Activated CD8-positive, alpha-beta T cell treated with anti-CD3 and anti-CD28 coated beads, Interleukin-2, amount 10 ng/mL, durations not matched to agents 7 days and 5 days (primary cell): ENCODE results near the gene PDE6D. TPM values are rescaled to one million over a fixed set of nuclear protein-coding genes. Genes with fewer than 3 reads are reported as not detected.

Experiments used
- ATAC-seq: fragments of 150-1000 bp; cut with Tn5 transposase; one replicate; pipeline ENCODE4 v1.10.0; 2021; ENCODE audit warnings: moderate library complexity
- CTCF ChIA-PET: fragments of 350-600 bp; sonication (Branson Sonifier 250); formaldehyde crosslinking; loops from one replicate; lab custom pipeline; 2021; ENCODE audit warnings: antibody characterized with exemption; lab: Charles Lee
- POLR2A ChIA-PET: fragments of 350-600 bp; sonication (Branson Sonifier 250); formaldehyde crosslinking; loops from one replicate; lab custom pipeline; 2021; ENCODE audit warnings: antibody characterized with exemption; lab: Charles Lee
- DNase-seq: peaks from one replicate; pipeline ENCODE4 v3.0.0-alpha.2; 2020
- H3K27ac Mint-ChIP-seq: one replicate; pipeline ENCODE4 v1.8.0; 2021; ENCODE audit warnings: mild to moderate bottlenecking, mixed read lengths
- H3K27me3 Mint-ChIP-seq: one replicate; pipeline ENCODE4 v1.8.0; 2021; ENCODE audit warnings: low read depth, mixed read lengths
- H3K36me3 Mint-ChIP-seq: one replicate; pipeline ENCODE4 v1.8.0; 2021; ENCODE audit warnings: low read depth, mixed read lengths
- H3K4me1 Mint-ChIP-seq: one replicate; pipeline ENCODE4 v1.8.0; 2021; ENCODE audit warnings: low read depth, mixed read lengths
- H3K4me3 Mint-ChIP-seq: one replicate; pipeline ENCODE4 v1.8.0; 2021; ENCODE audit warnings: mild to moderate bottlenecking, mixed read lengths
- H3K9me3 Mint-ChIP-seq: one replicate; pipeline ENCODE4 v1.8.0; 2022; ENCODE audit warnings: mixed read lengths; ENCODE audit not compliant: insufficient read depth
- total RNA-seq, 2 experiments: library from RNA; stranded (reverse); gene quantifications; one replicate each; pipeline ENCODE4 v1.2.3, GENCODE V29; 2021

Gene PDE6D
- total RNA-seq, 2 experiments from 2014 or later = 31.9 to 35.1 TPM

DNA sequence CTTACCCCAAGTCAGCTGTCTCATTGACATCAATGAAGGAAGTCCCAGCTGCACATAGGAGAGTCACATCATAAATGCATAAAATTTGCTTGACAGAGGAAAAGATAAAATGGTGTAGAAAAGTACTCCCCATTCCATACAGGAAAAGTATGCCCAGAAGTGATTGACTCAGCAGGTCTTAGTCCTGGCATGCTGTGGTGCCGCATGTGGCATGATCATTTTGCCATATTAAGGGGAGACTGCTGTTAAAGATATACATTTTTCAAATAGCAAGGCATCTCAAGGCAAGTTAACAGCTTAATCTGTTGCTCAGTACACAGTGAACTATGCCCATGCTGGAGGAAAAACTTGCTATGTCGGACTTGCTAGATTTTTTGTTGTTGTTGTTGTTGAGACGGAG is 13.3 kb upstream of the PDE6D start:
- Mint-ChIP-seq H3K27ac (no peak overlapping the region), H3K4me1 (no peaks in the 10 kb centered on the region), H3K27me3 (no peaks in the 10 kb centered on the region), H3K9me3 (no peaks in the 10 kb centered on the region), H3K4me3 (no peak overlapping the region), H3K36me3 (peaks cover 38% of the 10 kb centered on the region)
- DNase-seq (no peak), ATAC-seq (no peak)
- POLR2A ChIA-PET = no interaction called here
- CTCF ChIA-PET = interaction anchor here (1.0 to 1.5 kb wide), 2 partner anchors 9 to 10 kb away, joined by 3 to 6 read pairs; partner anchors contain the start of gene COPS7B

DNA sequence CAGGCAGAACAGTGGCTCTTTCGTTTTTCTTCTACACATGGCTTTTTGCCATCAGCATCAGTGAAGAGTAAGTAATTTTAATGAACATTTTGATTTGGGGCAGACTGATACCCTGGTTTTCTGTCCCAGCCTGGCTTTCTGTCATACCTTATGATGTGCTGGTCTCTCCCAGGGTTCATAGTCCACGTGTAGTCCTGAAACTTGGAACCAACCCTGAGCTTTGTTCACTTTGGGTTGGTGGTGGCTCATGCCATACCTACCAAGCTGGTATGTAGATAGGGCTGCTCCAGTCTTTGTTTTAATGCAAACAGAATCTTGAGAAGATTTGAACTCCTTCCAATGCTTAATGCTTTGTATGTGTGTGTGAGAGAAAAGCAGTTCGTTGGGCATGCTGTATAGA is 10.0 kb upstream of the PDE6D start:
- H3K36me3 Mint-ChIP-seq = peaks cover 24% of the 10 kb centered on the region
- ChIA-PET POLR2A (no interaction called here), CTCF (interaction anchor here (1.0 kb wide), 1 partner anchor 10 kb away, joined by 3 read pairs; no protein-coding TSS in a partner anchor)
- no peak overlapping the region for H3K27ac Mint-ChIP-seq
- no peaks in the 10 kb centered on the region for H3K9me3 Mint-ChIP-seq
- H3K4me3 Mint-ChIP-seq = no peak overlapping the region
- no peak for DNase-seq
- no peaks in the 10 kb centered on the region for H3K27me3 Mint-ChIP-seq
- peaks cover 20% of the 10 kb centered on the region for H3K4me1 Mint-ChIP-seq
- ATAC-seq = no peak

DNA sequence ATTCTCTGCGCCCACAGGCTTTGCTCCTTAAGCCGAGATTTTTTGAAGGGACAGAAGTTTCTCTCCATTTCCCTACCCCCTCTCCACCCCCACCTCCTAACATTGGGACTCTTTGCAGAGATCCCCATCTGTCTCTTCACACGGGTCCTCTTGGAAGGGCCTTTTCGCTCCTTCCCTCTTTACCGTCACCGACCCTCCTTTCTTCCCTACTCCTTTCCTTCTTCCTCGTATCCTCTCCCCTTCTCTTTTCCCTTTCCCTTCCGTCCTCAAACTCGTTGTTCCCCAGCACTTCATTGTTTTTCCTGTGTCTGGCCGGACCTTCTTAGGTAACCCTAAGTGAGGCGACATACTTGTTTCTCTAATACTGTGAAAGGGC is 5.8 kb upstream of the PDE6D start:
- Mint-ChIP-seq H3K4me3 (peak overlapping the region; percentile 91), H3K4me1 (peaks cover 50% of the 10 kb centered on the region), H3K27ac (peak overlapping the region; percentile 84), H3K9me3 (no peaks in the 10 kb centered on the region), H3K27me3 (no peaks in the 10 kb centered on the region), H3K36me3 (peaks cover 10% of the 10 kb centered on the region)
- DNase-seq = no peak
- ChIA-PET CTCF (interaction anchor here (1.5 to 3.4 kb wide), 3 partner anchors 10 to 73 kb away, joined by 8 to 16 read pairs (median 16); no protein-coding TSS in a partner anchor), POLR2A (interaction anchor here (1.3 kb wide), 1 partner anchor 10 kb away, joined by 5 read pairs; no protein-coding TSS in a partner anchor)
- ATAC-seq = no peak

DNA sequence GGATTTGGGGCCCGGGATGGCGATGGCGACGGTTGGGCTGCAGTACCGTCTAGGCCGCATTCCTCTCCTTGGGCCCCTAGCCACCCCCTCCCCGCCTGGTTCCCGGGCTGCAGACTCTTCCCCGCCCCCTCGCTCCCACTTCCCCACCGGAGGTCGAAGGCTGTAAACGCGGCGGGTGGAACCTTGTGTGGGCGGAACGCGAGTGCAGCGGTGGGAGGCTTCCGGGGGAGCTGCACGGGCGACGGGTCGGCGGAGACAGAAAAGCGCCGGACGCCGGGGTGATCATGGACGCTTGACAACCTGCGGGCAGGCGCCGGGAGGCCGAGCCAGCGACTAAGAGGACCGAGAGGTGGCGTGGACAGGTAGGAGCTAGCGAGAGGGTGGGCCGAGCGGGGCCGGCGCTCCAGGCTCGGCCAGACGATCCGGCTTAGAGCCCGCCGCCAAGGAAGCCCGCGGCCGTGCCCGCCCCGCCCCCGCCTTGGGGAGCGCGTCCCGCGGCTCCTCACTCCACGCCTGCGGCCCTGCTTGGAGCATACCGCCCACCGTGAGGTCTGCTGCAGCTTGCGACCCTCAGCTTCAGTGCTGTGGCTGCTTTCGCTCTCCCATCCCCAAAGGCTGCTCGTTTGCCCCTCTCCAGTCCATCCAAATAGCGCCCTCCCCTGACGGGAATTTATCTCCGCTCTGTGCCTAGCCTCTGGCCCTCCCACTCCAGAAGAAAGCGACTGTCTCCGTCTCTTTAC is 5.3 kb upstream of the PDE6D start, which contains the start of gene COPS7B:
Gene COPS7B, plus strand, starts transcription at position 269 of the 740 bp plus-strand sequence. CDS start 2,126 bp downstream, outside the sequence.
- H3K27me3 Mint-ChIP-seq = no peaks in the 10 kb centered on the region
- H3K4me3 Mint-ChIP-seq = peak within 1 kb of the TSS; percentile 91
- ATAC-seq (peak; percentile 73), DNase-seq (peak; percentile 84)
- H3K9me3 Mint-ChIP-seq = no peaks in the 10 kb centered on the region
- POLR2A ChIA-PET = interaction anchor here (0.8 to 1.5 kb wide), 4 partner anchors 10 to 1478 kb away, joined by 3 to 8 read pairs (median 6); partner anchors contain the start of gene PTMA
- CTCF ChIA-PET = interaction anchor here (0.7 to 3.4 kb wide), 11 partner anchors 8 to 174 kb away, joined by 3 to 16 read pairs (median 5); partner anchors contain the start of gene PTMA
- H3K36me3 Mint-ChIP-seq = peaks cover 8% of the 10 kb centered on the region
- peak within 1 kb of the TSS; percentile 84 for H3K27ac Mint-ChIP-seq
- H3K4me1 Mint-ChIP-seq = peaks cover 51% of the 10 kb centered on the region

DNA sequence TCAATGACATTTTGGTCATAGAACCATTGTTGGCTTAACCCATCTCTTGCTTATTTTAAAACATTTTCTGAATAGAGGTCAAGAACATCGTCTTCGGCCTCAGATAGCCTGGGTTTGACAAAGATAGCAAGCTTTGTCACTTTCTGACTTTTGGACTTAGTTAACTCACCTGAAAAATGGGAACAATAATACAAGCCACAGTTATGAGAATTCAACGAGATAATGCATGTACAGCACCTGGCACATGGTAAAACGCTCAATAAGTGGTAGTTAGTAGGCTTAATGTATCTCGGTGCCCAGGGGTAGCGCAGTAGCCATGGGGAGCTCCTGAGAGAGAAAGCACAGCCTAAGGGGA is 4.7 kb upstream of the PDE6D start:
- Mint-ChIP-seq H3K27ac (peak overlapping the region; percentile 75), H3K4me1 (peaks cover 53% of the 10 kb centered on the region), H3K4me3 (peak overlapping the region; percentile 91), H3K36me3 (peaks cover 8% of the 10 kb centered on the region), H3K27me3 (no peaks in the 10 kb centered on the region), H3K9me3 (no peaks in the 10 kb centered on the region)
- POLR2A ChIA-PET = interaction anchor here (0.8 to 1.5 kb wide), 4 partner anchors 11 to 1478 kb away, joined by 3 to 8 read pairs (median 6); partner anchors contain the start of gene PTMA
- CTCF ChIA-PET = interaction anchor here (0.7 to 3.4 kb wide), 11 partner anchors 8 to 174 kb away, joined by 3 to 16 read pairs (median 5); partner anchors contain the start of gene PTMA
- DNase-seq = no peak
- no peak for ATAC-seq

DNA sequence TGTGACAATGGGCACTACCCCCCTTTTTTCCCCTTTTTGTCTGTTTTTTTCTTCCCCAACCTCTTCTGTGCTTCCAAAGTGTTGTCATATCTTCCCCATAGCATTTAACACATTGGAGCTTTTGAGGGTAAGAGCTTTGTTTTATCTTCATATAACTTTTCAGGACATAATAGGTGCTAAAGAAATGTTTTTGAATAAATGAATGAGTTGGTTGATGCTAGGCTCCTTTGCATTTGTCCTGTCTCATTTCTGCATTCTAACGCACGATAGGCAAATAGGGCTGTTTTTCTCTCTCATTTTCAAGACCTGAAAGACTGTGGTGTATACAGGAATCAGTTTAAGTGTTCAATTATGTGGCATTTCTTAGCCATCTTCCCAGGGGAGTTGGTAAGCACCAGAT is 4.3 kb upstream of the PDE6D start:
- POLR2A ChIA-PET = interaction anchor here (0.8 to 1.5 kb wide), 4 partner anchors 11 to 1477 kb away, joined by 3 to 8 read pairs (median 6); partner anchors contain the start of gene PTMA
- no peak for ATAC-seq

DNA sequence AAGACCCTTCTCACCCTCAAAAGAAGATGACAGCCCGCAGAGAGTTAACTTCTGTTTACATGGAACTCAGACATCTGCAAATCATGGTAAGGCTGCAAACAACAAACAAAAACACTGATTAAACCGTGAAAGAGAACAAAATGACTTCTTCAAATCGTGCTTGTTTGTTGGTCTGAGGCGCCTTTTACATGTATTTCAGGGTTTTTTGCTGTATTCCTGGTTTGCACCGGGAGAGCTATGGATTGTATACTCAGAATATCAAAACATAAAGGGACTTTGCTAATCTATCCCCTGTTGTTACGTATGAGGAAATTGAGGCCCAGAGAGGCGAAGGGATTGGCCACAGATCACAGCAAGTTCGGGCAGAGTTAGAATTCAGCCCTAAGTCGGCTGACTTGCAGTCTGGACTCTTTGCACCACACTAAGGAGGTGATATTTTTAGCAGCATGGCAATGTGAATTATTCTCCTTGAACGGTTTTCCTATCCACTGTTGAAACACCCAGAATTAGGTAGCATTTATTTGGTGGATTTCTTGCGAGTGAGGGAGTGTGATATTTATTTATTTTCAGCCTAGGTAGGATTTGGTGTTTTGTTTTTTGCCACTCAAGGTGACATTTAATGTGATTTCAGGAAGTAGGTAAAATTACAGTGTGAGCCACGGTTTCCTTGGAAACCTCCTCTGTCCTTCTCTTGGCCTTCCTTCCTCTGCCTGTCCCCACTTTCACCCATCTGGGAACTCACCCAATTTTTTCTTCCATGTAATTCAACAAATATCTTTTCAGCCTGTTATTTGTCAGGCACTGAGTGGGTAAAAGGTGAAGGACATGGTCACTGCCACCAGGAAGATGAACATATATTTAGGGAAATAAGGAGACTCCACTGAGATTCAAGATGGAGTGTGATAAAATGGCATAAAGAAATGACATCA is 980 bp upstream of the PDE6D start:
- CTCF ChIA-PET = interaction anchor here (0.6 to 1.0 kb wide), 2 partner anchors 67 to 104 kb away, joined by 3 read pairs; no protein-coding TSS in a partner anchor
- peak; percentile 10 for ATAC-seq
- H3K9me3 Mint-ChIP-seq = no peaks in the 10 kb centered on the region

More for the DNA sequence above, 4.3 kb upstream of the PDE6D start:
- Mint-ChIP-seq H3K9me3 (no peaks in the 10 kb centered on the region), H3K27ac (no peak overlapping the region), H3K4me3 (peak overlapping the region; percentile 91), H3K27me3 (no peaks in the 10 kb centered on the region), H3K4me1 (peaks cover 53% of the 10 kb centered on the region), H3K36me3 (peaks cover 8% of the 10 kb centered on the region)
- CTCF ChIA-PET = interaction anchor here (0.7 to 3.4 kb wide), 10 partner anchors 8 to 173 kb away, joined by 3 to 16 read pairs (median 6); partner anchors contain the start of gene PTMA
- DNase-seq = no peak

DNA sequence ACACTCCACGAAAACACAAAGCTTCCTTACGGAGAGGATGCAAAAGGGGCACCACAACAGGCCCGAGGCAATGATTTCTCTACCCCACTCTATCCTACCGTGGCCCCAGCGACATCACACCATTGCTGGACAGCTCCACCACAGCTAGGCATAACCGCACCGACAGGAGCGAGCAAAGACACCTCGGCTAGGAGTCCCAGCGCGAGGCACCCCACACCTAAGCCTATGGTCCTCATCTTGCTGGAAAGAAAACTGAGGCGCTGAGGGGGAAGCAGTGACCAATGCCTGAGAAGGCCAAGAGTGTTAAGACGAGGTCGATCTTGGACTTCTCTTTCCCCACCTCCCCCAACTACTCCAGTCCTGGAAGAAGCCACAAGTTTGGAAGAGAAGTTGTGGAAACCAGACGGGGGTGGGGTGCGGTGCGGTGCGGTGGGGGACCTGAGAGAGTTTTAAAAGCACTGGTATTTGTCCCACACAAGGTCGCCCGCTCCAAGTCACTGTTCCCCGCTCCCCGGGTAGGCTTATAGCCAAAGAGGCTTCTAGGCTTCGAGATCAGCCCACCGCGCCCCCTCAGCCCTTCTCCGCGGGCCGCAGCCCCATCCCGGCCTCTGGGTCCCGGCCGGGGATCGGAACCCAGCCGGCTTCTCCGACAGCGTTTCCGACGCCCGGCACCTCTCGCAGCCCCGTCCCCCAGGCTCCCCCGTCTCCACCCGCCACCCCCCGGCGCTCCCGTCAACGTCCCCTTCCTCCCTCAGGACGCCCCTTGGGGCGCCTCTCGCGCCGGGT is 766 bp downstream of the PDE6D start:
- ATAC-seq = no peak
- H3K27me3 Mint-ChIP-seq = peaks cover 4% of the 10 kb centered on the region
- peaks cover 36% of the 10 kb centered on the region for H3K4me1 Mint-ChIP-seq
- DNase-seq = peak; percentile 30
- peaks cover 4% of the 10 kb centered on the region for H3K36me3 Mint-ChIP-seq
- H3K27ac Mint-ChIP-seq = peak overlapping the region; percentile 60
- POLR2A ChIA-PET = interaction anchor here (0.6 to 1.8 kb wide), 2 partner anchors 36 to 72 kb away, joined by 3 to 5 read pairs; partner anchors contain the start of gene PTMA
- H3K9me3 Mint-ChIP-seq = no peaks in the 10 kb centered on the region
- H3K4me3 Mint-ChIP-seq = peak overlapping the region; percentile 94
- CTCF ChIA-PET = interaction anchor here (3.4 kb wide), 1 partner anchor 66 kb away, joined by 17 read pairs; no protein-coding TSS in a partner anchor

More for the DNA sequence above, 980 bp upstream of the PDE6D start:
- peaks cover 4% of the 10 kb centered on the region for H3K27me3 Mint-ChIP-seq
- POLR2A ChIA-PET = interaction anchor here (1.8 kb wide), 1 partner anchor 74 kb away, joined by 5 read pairs; the partner anchor contains the start of gene PTMA
- H3K4me1 Mint-ChIP-seq = peaks cover 50% of the 10 kb centered on the region
- DNase-seq = peak; percentile 52
- peaks cover 4% of the 10 kb centered on the region for H3K36me3 Mint-ChIP-seq
- H3K4me3 Mint-ChIP-seq = peak overlapping the region; percentile 94
- H3K27ac Mint-ChIP-seq = peak overlapping the region; percentile 92

DNA sequence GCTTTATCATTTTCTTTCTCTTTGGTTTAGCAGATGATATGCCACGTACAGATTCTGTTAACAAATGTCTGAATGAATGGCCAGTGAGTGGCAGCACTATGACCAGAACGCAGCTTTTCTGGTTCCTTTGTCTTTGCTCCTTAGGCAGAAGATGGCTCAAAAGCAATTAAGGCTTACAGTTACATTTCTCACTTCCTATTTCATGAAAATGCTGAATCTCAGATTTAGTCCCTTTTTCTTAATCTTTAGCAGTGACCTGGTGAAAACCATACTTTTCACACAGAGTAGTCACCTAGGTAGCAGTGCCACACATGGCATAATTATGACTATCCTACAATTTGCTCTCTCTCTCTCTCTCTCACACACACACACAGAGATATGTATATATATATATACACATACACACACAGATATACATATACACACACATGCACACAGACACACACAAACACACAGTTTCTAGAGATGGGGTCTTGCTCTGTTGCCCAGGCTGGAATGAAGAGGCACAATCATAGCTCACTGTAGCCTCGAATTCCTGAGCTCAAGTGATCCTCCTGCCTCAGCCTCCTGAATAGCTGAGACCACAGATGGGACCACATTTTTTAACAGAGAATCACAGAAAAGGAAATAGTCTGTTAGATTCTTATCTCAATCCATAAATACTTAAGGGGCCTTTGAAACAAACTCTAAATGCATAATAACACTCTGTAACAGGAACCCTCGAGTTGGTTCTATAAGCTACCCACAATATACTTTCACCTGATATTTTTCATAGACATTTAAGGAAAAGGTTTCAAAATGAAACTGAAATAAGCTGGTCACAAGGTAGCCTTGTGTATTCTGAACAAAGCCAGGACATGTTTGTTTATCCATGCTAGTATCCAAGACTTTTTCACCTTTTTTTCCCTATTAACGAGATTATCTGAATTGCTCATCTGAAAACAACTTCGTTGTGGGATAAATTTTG is 11.6 kb downstream of the PDE6D start:
- POLR2A ChIA-PET = no interaction called here
- ATAC-seq = peak; percentile 38

More for the DNA sequence above, 11.6 kb downstream of the PDE6D start:
- no peak for DNase-seq
- H3K36me3 Mint-ChIP-seq = no peaks in the 10 kb centered on the region
- no peak overlapping the region for H3K27ac Mint-ChIP-seq
- H3K9me3 Mint-ChIP-seq = no peaks in the 10 kb centered on the region
- CTCF ChIA-PET = interaction anchor here (0.8 to 1.2 kb wide), 4 partner anchors 17 to 157 kb away, joined by 3 to 5 read pairs (median 4); partner anchors contain the start of gene COPS7B
- peaks cover 31% of the 10 kb centered on the region for H3K4me1 Mint-ChIP-seq
- no peaks in the 10 kb centered on the region for H3K27me3 Mint-ChIP-seq
- no peak overlapping the region for H3K4me3 Mint-ChIP-seq
